Right ventricle myocardium superior (tissue), 1 donor: ENCODE results near the gene PDE3A. TPM values are rescaled to one million over a fixed set of nuclear protein-coding genes. Genes with fewer than 3 reads are reported as not detected.

Source experiments
- ATAC-seq: fragments of 200-7000 bp; cut with Tn5 transposase; one replicate; pipeline ENCODE4 v1.9.1; 2020; ENCODE audit warnings: mild to moderate bottlenecking; ENCODE audit not compliant: poor library complexity
- DNase-seq: peaks from one replicate; pipeline ENCODE4 v3.0.0-alpha.2; 2020
- intact Hi-C: fragments of 100-400 bp; cut with DNase I; formaldehyde crosslinking; loops from one replicate; pipeline ENCODE4 v1.11.2; 2022
- total RNA-seq: library from RNA; stranded (reverse); fragmentation: NEBNext Ultra II Directional; extraction: Animal tissue kit (Norgen Biotek cat#: 25700); gene quantifications from one replicate; pipeline ENCODE4 v1.2.1, GENCODE V29; 2021
- donor health status: DM: no; HTN: yes; CAD: no; lungs with severe emphysema.

Gene PDE3A
- total RNA-seq, 1 donor from 2014 or later: 153 TPM

DNA sequence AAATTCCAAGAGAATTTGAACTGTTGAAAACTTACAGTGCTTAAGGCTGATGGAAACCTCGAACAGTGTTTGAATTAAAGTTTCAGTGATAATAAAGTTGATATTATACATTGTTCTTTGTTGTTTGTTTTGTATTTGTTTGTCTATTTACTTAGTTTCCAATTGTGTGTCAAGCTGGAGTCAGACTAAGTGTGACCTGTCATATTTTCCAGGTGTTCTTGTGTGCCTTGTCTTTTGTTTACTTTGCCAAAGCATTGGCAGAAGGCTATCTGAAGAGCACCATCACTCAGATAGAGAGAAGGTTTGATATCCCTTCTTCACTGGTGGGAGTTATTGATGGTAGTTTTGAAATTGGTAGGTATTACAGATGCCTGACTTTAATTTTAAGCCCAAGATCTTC lies 332.8 kb downstream of the PDE3A start:
- ATAC-seq: no peak
- DNase-seq: no peak
- intact Hi-C loops: no loop called here

DNA sequence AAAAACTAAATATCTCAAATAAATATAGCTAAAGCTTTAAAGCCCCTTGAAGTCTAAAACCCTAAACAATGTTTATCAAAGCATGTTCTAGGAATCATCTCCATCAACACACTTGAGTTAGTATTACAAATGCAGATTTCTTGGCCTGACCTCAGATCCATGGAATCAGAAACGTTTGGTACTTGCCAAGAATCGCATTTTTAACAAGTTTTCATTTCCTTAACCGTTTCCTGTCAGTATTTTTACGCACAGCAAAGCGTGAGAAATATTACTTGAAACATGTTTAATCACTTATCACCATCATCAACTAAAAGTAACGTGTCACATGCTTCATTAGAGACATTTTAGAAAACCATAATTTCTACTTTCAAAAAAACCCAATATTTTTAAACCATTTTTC lies 336.5 kb downstream of the PDE3A start:
- ATAC-seq: no peak

DNA sequence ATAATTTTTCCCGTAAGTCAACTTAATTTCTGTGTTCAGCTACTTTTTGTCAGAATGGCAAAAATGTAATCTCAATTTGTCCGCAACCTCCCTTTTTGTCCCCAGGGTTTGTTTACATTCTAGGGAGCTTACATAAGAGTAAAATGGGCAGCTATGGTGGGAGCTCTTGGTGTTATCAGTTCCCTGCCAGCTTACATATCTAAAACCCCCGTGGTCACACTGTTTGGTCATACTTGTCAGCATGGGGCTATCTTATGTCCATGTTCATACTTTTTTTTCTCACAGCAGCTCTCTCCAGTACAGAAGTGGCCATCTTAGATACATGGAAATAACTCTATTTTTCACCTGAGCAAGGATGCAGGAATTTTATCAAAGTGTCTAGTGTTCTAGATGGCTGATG lies 343.5 kb downstream of the PDE3A start:
- ATAC-seq (no peak), DNase-seq (no peak)
- intact Hi-C loops: no loop called here

More for the DNA sequence above, 336.5 kb downstream of the PDE3A start:
- no peak for DNase-seq
- intact Hi-C loops: no loop called here

DNA sequence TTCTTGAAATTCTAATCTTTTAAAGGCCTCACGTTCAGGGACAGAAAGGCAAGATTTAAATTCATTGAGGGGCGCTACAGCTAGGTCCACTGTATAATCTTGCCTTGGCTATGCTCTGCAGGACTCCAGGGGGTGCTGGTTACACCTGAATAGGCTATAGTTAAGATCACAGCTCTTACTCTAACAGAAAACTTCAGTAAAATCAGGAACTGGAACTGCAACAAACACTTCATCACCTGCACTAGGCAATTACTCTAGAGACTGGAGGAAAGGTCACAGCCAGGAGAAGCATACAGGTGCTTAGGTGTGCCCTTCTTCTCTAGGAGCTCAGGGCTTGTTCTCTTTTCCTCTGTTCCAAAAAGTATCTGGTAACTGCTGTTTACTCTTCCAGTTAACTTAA lies 347.7 kb downstream of the PDE3A start:
- ATAC-seq (no peak), DNase-seq (no peak)
- intact Hi-C loops: no loop called here

DNA sequence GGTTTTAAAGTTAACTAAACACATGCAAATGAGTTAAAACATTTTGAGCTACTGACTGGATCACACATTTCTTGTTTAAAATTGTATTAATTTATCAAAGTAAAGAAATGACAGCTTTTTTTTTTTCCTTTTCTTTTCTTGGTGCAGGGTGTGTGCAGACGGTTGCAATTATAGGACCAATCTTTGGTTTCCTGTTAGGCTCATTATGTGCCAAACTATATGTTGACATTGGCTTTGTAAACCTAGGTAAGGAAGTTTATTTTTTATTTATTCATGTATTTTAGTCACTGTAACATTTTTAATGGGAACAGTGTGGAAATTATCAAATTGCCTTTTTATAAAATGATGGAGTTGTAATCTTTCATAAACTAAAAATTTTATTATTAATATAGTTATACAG lies 348.6 kb downstream of the PDE3A start:
- DNase-seq (no peak), ATAC-seq (no peak)
- intact Hi-C loops: no loop called here

DNA sequence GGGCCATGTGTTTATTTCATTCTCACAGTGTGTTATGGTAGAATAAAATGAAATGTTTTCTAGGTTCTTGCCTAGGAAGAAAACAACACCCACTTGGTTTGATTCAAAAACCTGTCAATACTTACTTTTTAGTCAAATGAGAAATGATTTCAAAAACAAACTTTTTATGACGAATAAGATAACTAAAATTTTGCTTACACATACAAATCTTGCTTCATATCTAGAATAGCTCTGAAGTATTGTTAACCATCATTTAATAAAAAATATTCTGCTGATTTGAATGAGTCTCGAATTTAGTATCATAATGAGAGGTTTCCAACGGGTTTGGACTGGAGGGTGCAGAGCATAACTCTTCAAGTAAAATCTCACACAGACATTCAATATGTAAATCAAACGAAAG lies 350.0 kb downstream of the PDE3A start:
- intact Hi-C loops: no loop called here
- DNase-seq (no peak), ATAC-seq (no peak)

DNA sequence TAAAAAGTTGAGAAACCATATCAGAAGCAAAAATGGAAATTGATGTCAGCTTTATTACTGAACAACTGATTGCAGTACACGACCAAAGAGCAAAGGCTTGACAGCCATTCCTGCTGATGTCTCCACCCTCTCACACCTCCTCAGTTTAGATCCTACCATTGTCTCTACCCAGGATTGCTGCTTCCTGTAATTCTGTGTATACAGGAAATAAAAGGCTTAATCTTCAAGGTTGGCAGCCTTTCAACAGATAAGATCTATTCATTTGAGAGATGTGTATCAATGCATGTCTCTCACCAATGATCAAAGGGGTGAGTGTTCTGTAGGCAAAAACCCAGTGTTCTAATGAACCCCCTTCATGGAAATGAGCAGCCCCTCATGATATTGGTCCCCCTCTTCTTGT lies 353.8 kb downstream of the PDE3A start:
- DNase-seq (no peak), ATAC-seq (no peak)
- intact Hi-C loops: no loop called here

DNA sequence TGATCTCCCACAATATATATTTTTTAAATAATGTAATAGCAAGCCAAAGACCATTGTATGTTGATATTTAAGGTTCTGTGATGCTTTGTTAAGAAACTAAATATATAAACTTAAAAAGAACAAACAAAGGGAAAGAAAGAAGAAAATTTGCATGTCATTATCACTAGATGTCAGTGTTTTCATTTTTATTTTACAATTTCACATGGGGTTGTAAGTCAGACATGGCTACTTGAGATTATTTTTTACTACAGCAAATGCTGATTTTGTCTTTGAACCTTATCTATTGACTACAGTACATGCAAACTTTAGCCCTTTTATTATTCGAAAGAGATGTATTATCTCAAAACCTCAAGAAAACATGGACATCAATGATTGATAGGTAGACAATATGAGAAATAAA lies 362.9 kb downstream of the PDE3A start:
- intact Hi-C loops: no loop called here
- ATAC-seq (no peak), DNase-seq (no peak)
